ENCODE results near the gene ADAMTS18. TPM values are rescaled to one million over a fixed set of nuclear protein-coding genes. Genes with fewer than 3 reads are reported as not detected.

Gene ADAMTS18
- total RNA-seq, 2 donors from 2014 or later: 0.79 to 1.0 TPM

DNA sequence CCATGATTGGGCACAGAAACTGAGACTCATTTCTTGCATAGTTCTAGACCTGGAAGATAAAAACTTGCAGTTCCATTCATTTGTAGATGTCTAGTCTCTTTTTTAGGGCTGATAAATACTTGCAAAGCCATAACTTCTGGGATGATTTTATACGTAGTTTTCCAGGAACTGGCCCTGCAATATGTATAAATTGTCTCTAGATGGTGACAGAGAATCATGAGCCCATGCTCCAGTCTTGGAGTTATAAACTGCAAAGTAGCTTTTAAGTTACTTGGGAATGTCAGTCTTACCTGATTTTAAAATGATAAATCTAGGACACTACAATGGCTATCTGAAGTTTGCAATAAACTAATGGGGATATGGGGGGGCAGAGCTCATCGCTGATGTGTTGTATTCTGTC lies 3.0 kb upstream of the ADAMTS18 start:
- DNase-seq (ENCODE audit: low spot score): no peak
- intact Hi-C loops (cut with DNase I): no loop called here

DNA sequence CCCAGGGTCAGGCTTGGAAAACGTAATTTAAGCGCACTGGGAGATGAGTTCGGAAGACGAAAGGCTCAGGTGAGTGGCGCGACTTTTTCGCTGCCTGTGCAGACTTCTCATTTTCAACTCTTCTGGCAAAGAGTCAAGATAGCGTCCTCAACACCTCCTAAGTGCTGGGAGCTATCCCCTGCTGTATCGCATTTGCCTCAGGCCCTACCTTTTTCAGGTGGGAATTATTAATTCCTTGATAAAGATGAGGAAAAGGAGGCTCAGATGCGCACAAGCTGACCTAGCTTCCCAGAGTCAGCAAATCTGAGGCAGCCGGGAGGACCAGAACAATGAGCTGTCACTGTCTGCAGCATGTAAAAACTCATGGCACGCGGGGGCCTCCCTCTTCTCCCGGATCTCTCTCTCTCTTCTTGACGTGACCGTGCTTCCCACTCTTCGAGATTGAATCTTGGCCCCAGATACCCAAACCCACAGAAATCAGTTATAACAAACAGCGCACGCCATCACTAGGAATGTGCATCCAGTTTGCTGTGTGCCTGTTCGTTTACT lies 512 bp upstream of the ADAMTS18 start:
- DNase-seq (ENCODE audit: low spot score): no peak
- intact Hi-C loops (cut with DNase I): no loop called here

DNA sequence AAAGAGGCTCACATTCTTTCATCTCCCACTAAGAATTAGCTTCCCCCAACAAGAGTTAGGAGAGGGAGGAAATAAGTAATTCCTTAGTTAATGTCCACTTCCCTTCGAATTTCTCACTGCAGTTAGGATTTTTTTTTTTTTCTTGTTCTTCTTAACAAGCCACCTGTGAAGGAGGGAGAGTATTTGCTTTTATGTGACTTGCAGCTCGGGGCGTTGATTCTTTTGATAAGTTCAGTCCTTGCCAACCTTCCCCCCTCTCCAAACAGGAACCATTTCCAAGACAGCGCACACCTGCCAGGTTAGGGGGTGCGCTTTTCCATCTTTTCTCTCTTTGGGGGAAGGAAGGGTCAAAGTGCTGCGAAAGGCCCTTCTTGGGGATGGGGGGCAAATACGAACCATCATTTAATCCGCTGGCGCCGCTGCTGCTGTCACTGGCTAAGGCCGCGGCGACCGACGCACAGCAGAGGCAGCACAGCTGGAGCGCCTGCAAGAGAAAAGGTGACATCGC lies 758 bp downstream of the ADAMTS18 start:
- no peak for DNase-seq (ENCODE audit: low spot score)
- intact Hi-C loops (cut with DNase I): no loop called here

DNA sequence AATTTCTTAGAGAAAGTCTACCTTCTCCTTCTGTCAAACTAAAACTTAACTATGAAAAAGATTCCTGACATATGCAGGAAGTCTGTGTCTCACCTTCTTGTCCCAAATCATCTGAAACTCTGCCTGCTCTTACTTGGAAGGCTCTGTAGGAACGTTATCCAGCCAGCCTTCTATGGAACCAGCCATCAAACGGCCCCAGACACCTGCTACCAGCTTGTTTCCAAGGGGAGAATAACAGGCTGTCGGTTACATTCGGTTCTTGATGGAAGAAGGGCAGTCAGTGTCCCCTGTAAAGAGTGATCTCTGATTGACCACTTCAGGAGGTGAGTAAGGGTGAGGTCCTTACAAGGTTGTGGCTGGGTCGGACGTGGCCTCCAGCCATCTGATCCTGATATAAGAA lies 1.7 kb downstream of the ADAMTS18 start:
- intact Hi-C loops (cut with DNase I): no loop called here
- DNase-seq (ENCODE audit: low spot score): no peak

- no peak for DNase-seq (ENCODE audit: low spot score)
- intact Hi-C loops (cut with DNase I): no loop called here
Observed at GRCh38 chr16:77432264-77432663, 2.6 kb downstream of the ADAMTS18 start.

GRCh38 chr16:77430787-77431585 lies 3.8 kb downstream of the ADAMTS18 start:
- intact Hi-C loops (cut with DNase I): no loop called here
- DNase-seq (ENCODE audit: low spot score): no peak

DNA sequence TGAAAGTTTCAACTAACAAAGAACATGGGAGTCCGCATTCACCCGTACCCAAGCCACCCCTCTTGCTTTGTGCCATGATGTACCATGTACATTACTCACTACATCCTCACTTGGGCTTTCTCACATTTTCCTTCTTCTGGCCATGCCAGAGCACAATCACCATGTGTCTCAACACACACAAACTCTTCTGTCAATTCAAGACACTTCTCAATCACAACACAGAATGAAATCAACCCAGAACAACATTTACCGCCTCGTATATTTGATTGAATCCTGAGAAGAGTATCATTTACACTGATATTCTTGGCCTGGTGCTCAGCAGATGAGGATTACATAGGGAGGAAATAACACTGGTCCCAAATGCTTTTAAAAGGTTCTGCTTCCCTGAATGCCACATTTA lies 4.5 kb downstream of the ADAMTS18 start:
- intact Hi-C loops (cut with DNase I): no loop called here
- DNase-seq (ENCODE audit: low spot score): no peak

- no peak for DNase-seq (ENCODE audit: low spot score)
- intact Hi-C loops (cut with DNase I): loop anchor here in 1 of 2 donors (5.0 kb wide), 1 partner anchor 1252 kb away; no protein-coding TSS in a partner anchor
Observed at GRCh38 chr16:77424871-77425604, 9.8 kb downstream of the ADAMTS18 start.

DNA sequence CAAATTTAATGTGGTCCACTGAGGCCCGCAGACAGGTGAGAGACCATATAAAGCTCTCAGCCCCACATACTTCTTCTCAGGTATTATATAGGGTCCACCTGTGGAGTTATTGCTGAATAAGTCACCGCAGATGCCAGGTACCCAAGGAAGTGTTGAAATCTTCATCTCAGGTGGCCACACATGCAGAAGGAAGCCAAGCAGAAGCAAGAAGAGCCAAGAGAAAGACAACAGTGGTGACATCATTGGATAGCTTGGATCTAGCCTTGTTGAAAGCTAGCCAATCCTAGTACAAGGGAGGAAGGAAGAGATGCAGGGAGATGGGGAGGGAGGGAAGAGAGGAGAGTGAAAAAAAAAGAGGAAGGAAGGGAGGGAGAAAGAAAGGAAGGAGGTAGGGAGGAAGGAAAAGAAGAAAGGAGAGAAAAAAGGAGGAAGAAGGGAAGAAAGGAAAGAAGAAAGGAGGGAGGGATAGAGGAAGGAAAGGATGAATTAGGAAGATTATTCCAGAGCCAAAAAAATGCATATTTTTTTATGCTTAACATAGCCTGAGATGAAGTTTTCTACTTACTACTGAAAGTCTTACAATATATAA lies 12.5 kb downstream of the ADAMTS18 start:
- intact Hi-C loops (cut with DNase I): loop anchor here in 1 of 2 donors (5.0 kb wide), 1 partner anchor 1255 kb away; no protein-coding TSS in a partner anchor
- no peak for DNase-seq (ENCODE audit: low spot score)

GRCh38 chr16:77416939-77417480 lies 17.8 kb downstream of the ADAMTS18 start:
- intact Hi-C loops (cut with DNase I): loop anchor here in 1 of 2 donors (1.0 kb wide), 1 partner anchor 22 kb away; no protein-coding TSS in a partner anchor
- DNase-seq (ENCODE audit: low spot score): no peak

- DNase-seq (ENCODE audit: low spot score): no peak
- intact Hi-C loops (cut with DNase I): no loop called here
Observed at GRCh38 chr16:77414752-77415231, 20.0 kb downstream of the ADAMTS18 start.

GRCh38 chr16:77410449-77410848 lies 24.4 kb downstream of the ADAMTS18 start:
- intact Hi-C loops (cut with DNase I): no loop called here
- no peak for DNase-seq (ENCODE audit: low spot score)

GRCh38 chr16:77409311-77409710 lies 25.5 kb downstream of the ADAMTS18 start:
- no peak for DNase-seq (ENCODE audit: low spot score)
- intact Hi-C loops (cut with DNase I): no loop called here

- intact Hi-C loops (cut with DNase I): no loop called here
- no peak for DNase-seq (ENCODE audit: low spot score)
Observed at GRCh38 chr16:77408607-77409006, 26.2 kb downstream of the ADAMTS18 start.

DNA sequence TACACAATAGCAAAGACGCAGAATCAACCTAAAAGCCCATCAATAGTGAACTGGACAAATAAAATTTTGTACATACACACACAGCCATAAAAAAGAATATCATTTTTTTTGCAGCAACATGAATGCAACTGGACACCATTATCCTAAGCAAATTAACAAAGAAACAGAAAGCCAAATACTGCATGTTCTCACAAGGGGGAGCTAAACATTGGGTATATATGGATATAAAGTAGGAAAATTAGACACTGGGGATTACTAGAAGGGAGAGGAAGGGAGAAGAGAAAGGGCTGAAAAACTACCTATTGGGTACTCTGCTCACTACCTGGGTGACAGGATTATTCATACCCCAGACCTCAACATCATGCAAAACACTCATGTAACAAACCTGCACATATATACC lies 28.2 kb downstream of the ADAMTS18 start:
- intact Hi-C loops (cut with DNase I): no loop called here
- DNase-seq (ENCODE audit: low spot score): no peak

DNA sequence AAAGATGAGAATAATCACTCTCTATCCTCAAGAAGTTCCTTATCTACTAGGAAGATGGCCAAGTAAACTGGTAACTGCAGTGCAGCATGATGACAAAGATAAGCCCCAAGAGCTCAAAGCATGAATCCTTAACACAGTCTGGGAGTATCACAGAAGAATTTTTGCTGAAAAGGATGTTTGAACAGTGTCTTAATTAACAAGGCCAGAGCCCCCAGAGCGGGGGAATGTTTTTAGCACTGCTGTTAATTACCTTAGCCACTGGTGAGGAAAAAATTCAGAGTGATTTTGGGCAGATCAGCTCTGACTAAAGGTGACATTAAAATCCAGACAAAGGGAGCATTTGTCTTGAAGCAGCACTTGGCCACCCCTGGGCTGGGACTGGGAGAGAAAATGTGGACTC lies 30.1 kb downstream of the ADAMTS18 start:
- intact Hi-C loops (cut with DNase I): no loop called here
- DNase-seq (ENCODE audit: low spot score): no peak

- intact Hi-C loops (cut with DNase I): no loop called here
- no peak for DNase-seq (ENCODE audit: low spot score)
Observed at GRCh38 chr16:77403732-77404131, 31.1 kb downstream of the ADAMTS18 start.

DNA sequence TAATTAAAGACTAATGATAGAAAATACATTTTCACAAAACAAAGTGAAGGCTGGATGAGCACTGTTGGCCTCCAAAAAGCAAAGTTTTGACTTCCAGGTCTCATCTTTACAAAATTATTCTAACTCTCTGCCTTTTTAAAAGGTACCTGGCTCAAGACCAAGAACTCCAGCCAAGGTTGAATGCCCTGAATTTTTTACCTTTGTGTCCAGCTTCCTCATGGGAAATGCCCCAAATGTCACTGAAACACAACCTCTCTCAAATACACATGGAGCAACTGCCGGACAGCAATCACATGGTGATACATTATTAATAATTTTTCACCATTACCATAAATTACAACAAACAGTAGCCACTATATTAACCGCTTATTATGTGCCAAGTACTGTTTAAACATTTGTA lies 32.2 kb downstream of the ADAMTS18 start:
- intact Hi-C loops (cut with DNase I): loop anchor here in 1 of 2 donors (1.0 kb wide), 1 partner anchor 27 kb away; no protein-coding TSS in a partner anchor
- DNase-seq (ENCODE audit: low spot score): no peak

DNA sequence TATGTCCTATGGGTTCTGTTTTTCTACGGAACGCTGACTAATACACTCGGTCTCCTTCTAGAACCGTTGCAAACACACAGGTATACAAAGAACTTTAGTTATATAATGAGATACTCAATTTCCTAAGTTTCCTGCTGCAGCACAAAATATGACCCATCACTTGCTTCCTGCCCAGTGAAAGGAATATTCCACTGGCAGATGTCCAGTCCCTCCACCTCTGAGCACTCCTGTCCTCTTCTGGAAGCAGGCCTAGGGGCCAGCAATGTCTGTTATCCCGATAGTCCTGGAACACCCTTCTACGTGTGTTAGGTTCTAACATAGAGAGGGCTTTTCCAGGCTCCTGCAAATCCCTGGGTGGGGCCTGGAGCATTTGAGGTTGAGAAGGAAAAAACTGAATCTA lies 32.7 kb downstream of the ADAMTS18 start:
- intact Hi-C loops (cut with DNase I): loop anchor here in 1 of 2 donors (1.0 kb wide), 1 partner anchor 27 kb away; no protein-coding TSS in a partner anchor
- no peak for DNase-seq (ENCODE audit: low spot score)

Data from posterior vena cava (tissue), 2 donors.